Right lobe of liver (tissue), 4 donors: ENCODE results near the gene CADM2.

Source experiments
- POLR2A ChIP-seq: fragments of 450-650 bp; IDR thresholded peaks from one replicate; pipeline ENCODE4 v1.6.1; 2017; ENCODE audit warnings: antibody characterized with exemption, mild to moderate bottlenecking
- TF ChIP-seq, protein P1 (sequence below), 4 donors: fragments of 200-600 bp in 3 of 4; fragments of 450-650 bp in 1 of 4; IDR thresholded peaks; one replicate each; pipeline versions ENCODE4 v1.5.1 to v1.8.0; 2016 to 2022; ENCODE audit warnings: antibody characterized with exemption in 4 of 4, mild to moderate bottlenecking in 2 of 4
- donor health status: DM: no; HTN: no; CAD: no.
- donor health status: DM: no; HTN: no; CAD: no.
- donor health status: DM: no; HTN: yes; CAD: no.

DNA sequence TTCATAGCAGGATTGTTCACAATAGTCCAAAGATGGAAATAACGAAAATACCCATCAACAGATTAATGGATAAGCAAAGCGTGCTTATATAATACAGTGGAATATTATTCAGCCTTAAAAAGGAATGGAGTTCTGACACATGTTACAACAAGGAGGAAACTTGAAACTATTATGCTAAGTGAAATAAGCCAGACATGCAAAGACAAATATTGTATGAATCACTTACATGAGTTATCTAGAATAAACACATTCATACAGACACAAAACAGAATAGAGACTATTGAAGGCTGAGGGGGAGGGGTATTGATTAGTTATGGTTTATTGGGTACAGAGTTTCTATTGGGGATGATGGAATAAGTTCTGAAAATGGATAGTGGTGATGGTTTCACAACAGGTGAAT lies 438.6 kb downstream of the CADM2 start:
- TF ChIP-seq, protein P1, sequence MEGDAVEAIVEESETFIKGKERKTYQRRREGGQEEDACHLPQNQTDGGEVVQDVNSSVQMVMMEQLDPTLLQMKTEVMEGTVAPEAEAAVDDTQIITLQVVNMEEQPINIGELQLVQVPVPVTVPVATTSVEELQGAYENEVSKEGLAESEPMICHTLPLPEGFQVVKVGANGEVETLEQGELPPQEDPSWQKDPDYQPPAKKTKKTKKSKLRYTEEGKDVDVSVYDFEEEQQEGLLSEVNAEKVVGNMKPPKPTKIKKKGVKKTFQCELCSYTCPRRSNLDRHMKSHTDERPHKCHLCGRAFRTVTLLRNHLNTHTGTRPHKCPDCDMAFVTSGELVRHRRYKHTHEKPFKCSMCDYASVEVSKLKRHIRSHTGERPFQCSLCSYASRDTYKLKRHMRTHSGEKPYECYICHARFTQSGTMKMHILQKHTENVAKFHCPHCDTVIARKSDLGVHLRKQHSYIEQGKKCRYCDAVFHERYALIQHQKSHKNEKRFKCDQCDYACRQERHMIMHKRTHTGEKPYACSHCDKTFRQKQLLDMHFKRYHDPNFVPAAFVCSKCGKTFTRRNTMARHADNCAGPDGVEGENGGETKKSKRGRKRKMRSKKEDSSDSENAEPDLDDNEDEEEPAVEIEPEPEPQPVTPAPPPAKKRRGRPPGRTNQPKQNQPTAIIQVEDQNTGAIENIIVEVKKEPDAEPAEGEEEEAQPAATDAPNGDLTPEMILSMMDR (IDR thresholded peaks at IDR 0.05) = no peak
- TF ChIP-seq POLR2A = no peak
